Coronary artery (tissue), 2 donors: Measurements from ENCODE around the gene PRDX6.
"Not testable (repeated sequence)": the region's sequence is repeated elsewhere in the genome, so short reads cannot be mapped to it uniquely, and the experiment has no call there.

Experiments
- DNase-seq: peaks from one replicate; pipeline ENCODE4 v3.0.0-alpha.2; 2017; ENCODE audit warnings: low spot score
- H3K27ac ChIP-seq, 2 donors: fragments of 200-600 bp; sonication (generic); one replicate each; pipeline ENCODE4 v1.5.1; 2016 to 2019
- H3K4me3 ChIP-seq: fragments of 200-600 bp; sonication (generic); 2 replicates; pipeline ENCODE4 v1.5.1; 2016; ENCODE audit warnings: mild to moderate bottlenecking, moderate library complexity
- TF ChIP-seq, protein P1 (sequence below): fragments of 200-600 bp; sonication (generic); IDR thresholded peaks from one replicate; pipeline ENCODE4 v1.5.1; 2019; ENCODE audit warnings: antibody characterized with exemption

The PRDX6 gene

DNA sequence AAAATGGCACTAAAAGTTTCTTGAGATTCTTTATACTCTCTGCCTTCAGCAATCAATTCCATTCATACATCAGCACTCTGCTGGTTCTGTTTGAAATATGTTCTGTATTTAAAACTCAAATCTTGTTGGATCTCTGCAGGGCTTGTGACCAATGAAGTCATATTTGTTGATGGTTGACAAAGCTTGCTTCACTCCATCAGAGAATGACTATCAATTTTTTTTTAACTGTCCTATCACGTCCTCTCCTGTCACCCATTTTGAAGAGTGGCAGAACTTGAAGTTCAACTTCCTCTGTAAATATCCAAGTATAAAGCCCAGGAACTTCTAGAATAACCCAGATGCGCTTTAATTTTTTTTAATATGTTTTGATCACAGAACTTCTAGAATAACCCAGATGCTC is 10.9 kb downstream of the PRDX6 start:
- no peak overlapping the region for H3K27ac ChIP-seq
- no peak overlapping the region for H3K4me3 ChIP-seq
- TF ChIP-seq, protein P1, sequence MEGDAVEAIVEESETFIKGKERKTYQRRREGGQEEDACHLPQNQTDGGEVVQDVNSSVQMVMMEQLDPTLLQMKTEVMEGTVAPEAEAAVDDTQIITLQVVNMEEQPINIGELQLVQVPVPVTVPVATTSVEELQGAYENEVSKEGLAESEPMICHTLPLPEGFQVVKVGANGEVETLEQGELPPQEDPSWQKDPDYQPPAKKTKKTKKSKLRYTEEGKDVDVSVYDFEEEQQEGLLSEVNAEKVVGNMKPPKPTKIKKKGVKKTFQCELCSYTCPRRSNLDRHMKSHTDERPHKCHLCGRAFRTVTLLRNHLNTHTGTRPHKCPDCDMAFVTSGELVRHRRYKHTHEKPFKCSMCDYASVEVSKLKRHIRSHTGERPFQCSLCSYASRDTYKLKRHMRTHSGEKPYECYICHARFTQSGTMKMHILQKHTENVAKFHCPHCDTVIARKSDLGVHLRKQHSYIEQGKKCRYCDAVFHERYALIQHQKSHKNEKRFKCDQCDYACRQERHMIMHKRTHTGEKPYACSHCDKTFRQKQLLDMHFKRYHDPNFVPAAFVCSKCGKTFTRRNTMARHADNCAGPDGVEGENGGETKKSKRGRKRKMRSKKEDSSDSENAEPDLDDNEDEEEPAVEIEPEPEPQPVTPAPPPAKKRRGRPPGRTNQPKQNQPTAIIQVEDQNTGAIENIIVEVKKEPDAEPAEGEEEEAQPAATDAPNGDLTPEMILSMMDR, result no peak
- DNase-seq, result no peak

DNA sequence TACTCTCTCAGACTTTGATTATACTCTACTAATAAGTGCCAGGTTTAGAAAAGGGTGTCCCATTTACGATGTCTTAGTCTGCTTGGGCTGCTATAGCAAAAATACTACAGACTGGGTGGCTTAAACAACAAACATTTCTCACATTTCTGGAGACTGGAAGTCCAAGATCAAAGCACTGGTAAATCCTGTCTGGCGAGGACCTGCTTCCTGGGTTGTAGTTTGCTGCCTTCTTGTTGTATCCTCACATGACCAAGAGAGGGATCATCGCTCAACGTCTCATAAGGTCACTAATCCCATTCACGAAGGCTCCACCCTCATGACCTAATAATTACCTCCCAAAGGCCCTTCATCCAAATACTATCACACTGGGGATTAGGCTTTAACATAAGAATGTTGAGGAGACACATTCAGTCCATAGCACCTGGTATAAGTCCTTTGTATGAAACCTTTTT is 12.0 kb downstream of the PRDX6 start:
- no peak overlapping the region for H3K27ac ChIP-seq
- DNase-seq, result no peak
- TF ChIP-seq, protein P1, result no peak
- H3K4me3 ChIP-seq, result no peak overlapping the region

DNA sequence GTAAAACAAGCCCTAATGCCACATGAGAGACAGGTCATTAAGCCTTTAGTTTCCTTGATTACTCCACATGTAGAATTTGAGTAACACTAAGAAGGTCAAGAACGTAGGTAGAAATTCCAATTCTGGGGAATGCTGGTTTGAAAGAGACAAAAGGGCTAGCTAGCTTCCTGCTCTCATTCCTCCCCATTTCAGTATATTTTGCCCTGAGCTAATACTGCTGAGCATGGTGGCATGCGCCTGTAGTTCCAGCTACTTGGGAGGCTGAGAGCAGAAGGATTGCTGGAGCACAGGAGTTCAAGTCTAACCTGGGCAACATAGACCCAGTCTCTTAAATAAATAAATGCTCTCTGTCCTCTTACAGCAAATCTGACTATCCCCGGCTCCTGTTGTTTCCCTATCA is 12.8 kb downstream of the PRDX6 start:
- Histone ChIP-seq H3K4me3 (no peak overlapping the region), H3K27ac (no peak overlapping the region)
- no peak for DNase-seq
- TF ChIP-seq, protein P1, result no peak

DNA sequence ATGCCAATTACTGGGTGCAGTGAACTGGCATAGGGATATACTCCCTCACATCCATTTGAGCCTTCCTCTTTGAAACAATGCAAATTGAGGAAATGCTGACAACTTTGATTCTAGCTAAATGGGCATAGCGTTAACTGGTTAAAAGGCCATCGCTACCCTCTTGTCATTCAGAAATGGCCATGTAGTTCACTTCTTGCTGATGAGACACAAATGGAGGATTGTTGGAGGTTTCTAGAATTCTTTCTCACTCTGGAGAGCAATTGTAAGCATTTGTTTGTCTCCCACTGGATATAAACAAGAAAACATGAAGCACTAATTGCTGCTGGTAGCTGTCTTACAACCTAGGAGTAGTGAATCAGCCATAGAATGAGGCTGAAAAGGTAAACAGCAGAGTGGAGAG is 14.4 kb downstream of the PRDX6 start:
- no peak overlapping the region for H3K4me3 ChIP-seq
- TF ChIP-seq, protein P1, result no peak
- no peak for DNase-seq

DNA sequence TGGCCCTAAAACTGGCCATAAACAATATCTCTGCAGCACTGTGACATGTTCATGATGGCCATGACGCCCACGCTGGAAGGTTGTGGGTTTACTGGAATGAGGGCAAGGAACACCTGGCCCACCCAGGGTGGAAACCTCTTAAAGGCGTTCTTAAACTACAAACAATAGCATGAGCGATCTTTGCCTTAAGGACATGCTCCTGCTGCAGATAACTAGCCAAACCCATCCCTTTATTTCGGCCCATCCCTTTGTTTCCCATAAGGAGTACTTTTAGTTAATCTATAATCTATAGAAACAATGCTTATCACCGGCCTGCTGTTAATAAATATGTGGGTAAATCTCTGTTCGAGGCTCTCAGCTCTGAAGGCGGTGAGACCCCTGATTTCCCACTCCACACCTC is 16.0 kb downstream of the PRDX6 start:
- H3K4me3 ChIP-seq, DNase-seq, H3K27ac ChIP-seq: not testable (repeated sequence)

More for the DNA sequence above, 14.4 kb downstream of the PRDX6 start:
- H3K27ac ChIP-seq, result no peak overlapping the region

DNA sequence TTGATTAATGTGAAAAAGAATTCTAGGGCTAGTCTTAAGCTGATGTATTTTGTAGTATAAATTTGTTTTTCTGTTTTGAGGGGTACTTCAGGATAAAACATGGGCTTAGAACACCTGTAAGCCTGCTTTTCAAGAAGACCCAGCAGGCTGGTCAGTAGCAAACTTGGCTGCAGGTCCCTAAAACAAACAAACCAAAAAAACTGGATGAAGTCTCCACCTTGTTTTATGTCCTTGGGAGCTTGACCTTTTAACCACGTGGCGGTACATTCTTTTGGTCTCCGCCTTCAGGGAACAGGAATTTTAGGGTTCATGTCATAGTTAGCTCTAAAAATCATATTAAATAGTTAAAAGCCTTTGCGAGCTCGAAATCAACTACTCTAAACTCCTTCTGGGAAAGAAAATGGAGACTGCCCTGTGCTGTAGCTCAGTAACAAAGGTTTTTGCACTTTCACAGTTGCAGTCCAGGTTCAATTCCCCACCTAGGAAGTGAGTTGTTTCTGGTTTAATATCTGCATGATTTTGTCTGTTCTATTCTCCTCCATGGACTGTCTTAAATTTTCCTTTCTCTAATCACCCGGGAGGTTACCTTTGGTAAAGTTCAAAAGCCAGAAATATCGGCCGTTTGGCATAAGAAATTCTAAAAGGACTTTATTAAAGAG is 18.6 kb downstream of the PRDX6 start:
- Histone ChIP-seq H3K4me3 (no peak overlapping the region), H3K27ac (no peak overlapping the region)
- TF ChIP-seq, protein P1, result no peak
- no peak for DNase-seq

DNA sequence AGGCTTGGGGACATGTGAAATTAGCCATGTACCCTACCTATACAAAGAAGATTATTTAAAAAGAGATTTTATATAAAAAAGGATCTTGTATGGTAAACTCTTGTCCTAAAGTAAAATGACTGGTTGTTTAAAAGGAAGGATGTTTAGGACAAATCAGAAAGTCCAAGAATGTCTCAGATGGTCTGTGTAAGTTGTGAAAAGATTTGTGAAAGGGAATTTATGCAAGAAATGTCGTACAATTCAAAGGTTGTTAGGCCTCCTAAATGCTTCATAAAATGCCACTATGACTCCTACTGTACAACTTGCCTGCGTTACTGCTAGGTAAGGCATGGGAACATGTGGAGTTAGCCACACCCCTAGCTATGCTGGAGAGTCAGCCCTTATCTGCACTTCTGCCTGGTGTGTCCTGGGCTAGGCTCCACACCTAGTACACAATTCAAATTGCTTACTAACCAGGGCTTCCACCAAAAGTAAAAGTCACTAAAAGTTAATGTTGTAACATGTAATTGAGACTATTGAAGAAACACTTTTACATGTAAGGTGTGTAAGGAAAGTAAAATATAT is 19.7 kb downstream of the PRDX6 start:
- TF ChIP-seq, protein P1, result no peak
- Histone ChIP-seq H3K4me3 (no peak overlapping the region), H3K27ac (no peak overlapping the region)
- no peak for DNase-seq
